HG03520 (cell line): ENCODE measurements around the gene ZNF792.
"Not testable (repeated sequence)": the region's sequence is repeated elsewhere in the genome, so short reads cannot be mapped to it uniquely, and the experiment has no call there.

Experiments
- ATAC-seq: cut with Tn5 transposase; IDR thresholded peaks from one replicate; pipeline ENCODE4 v1.9.1; 2021; ENCODE audit warnings: mild to moderate bottlenecking, moderate library complexity; ENCODE audit not compliant: unreplicated experiment

Gene ZNF792

GRCh38 chr19:34972163-34972705 is 8.2 kb upstream of the ZNF792 start:
- no peak for ATAC-seq

GRCh38 chr19:34970185-34970780 is 6.3 kb upstream of the ZNF792 start:
- ATAC-seq: not testable (repeated sequence)

GRCh38 chr19:34969721-34970120 is 5.7 kb upstream of the ZNF792 start:
- ATAC-seq: no peak

- ATAC-seq: no peak
Measured at GRCh38 chr19:34967551-34967950, 3.5 kb upstream of the ZNF792 start.

GRCh38 chr19:34965505-34965904 is 1.5 kb upstream of the ZNF792 start:
- ATAC-seq: not testable (repeated sequence)

- ATAC-seq: no peak
Measured at GRCh38 chr19:34964598-34964997, 569 bp upstream of the ZNF792 start.

- no peak for ATAC-seq
Measured at GRCh38 chr19:34962687-34963572, 1.1 kb downstream of the ZNF792 start.

- ATAC-seq: no peak
Measured at GRCh38 chr19:34961775-34962686, 2.0 kb downstream of the ZNF792 start.

- ATAC-seq: no peak
Measured at GRCh38 chr19:34960940-34961679, 2.9 kb downstream of the ZNF792 start.

- ATAC-seq: no peak
Measured at GRCh38 chr19:34960103-34960805, 3.8 kb downstream of the ZNF792 start.

- no peak for ATAC-seq
Measured at GRCh38 chr19:34959021-34959420, 5.0 kb downstream of the ZNF792 start.

- no peak for ATAC-seq
Measured at GRCh38 chr19:34957830-34958751, 5.9 kb downstream of the ZNF792 start.

GRCh38 chr19:34953092-34953491 is 10.9 kb downstream of the ZNF792 start:
- ATAC-seq: no peak

- ATAC-seq: no peak
Measured at GRCh38 chr19:34943861-34944573, 20.0 kb downstream of the ZNF792 start.

- ATAC-seq: no peak
Measured at GRCh38 chr19:34938886-34939285, 25.1 kb downstream of the ZNF792 start.

- no peak for ATAC-seq
Measured at GRCh38 chr19:34936184-34936583, 27.8 kb downstream of the ZNF792 start.

- no peak for ATAC-seq
Measured at GRCh38 chr19:34932494-34932893, 31.5 kb downstream of the ZNF792 start.
